IMR-90 (cell line): ENCODE measurements around the gene FAM32A. TPM values are rescaled to one million over a fixed set of nuclear protein-coding genes. Genes with fewer than 3 reads are reported as not detected.

Experiments
- ATAC-seq: fragments of 200-7000 bp; cut with Tn5 transposase; 2 replicates; pipeline ENCODE4 v1.9.1; 2020; ENCODE audit warnings: low read depth, mild to moderate bottlenecking, moderate library complexity
- BruUV-seq: library from RNA; stranded (reverse); fragments of 400-500 nt; replicated peaks from 2 replicates; lab custom pipeline; 2021; lab: Mats Ljungman, UMichigan
- CTCF ChIA-PET: fragments of 300-600 bp; formaldehyde crosslinking; extraction: SDS; loops from one replicate; lab custom pipeline; 2021; ENCODE audit warnings: antibody characterized with exemption; lab: Yijun Ruan, JAX
- POLR2A ChIA-PET: fragments of 300-600 bp; sonication (Branson Sonifier 250); formaldehyde crosslinking; loops from one replicate; lab custom pipeline; 2022; ENCODE audit warnings: antibody characterized with exemption; ENCODE audit not compliant: unreplicated experiment; lab: Charles Lee
- DNase-seq: peaks from one replicate; pipeline ENCODE4 v3.0.0; 2013
- H2AFZ ChIP-seq: replicated peaks from 2 replicates; pipeline ENCODE3; 2013; ENCODE audit warnings: low read length, mild to moderate bottlenecking; ENCODE audit not compliant: poor library complexity
- H2AK5ac ChIP-seq: 2 replicates; pipeline ENCODE4 v1.6.1; 2013; ENCODE audit warnings: low read depth, low read length, inconsistent platforms
- H2AK9ac ChIP-seq: replicated peaks from 2 replicates; pipeline ENCODE3; 2013; ENCODE audit warnings: mild to moderate bottlenecking, low read depth, low read length, moderate library complexity; ENCODE audit not compliant: poor library complexity
- H2BK120ac ChIP-seq: 2 replicates; pipeline ENCODE4 v1.6.1; 2013; ENCODE audit warnings: low read depth, low read length, inconsistent platforms
- H2BK15ac ChIP-seq: 3 replicates; pipeline ENCODE4 v1.6.1; 2013; ENCODE audit warnings: low read depth, low read length, inconsistent platforms
- H2BK20ac ChIP-seq: 2 replicates; pipeline ENCODE4 v1.6.1; 2013; ENCODE audit warnings: low read depth, mild to moderate bottlenecking, inconsistent platforms, low read length, moderate library complexity
- H2BK5ac ChIP-seq: 2 replicates; pipeline ENCODE4 v1.6.1; 2013; ENCODE audit warnings: mild to moderate bottlenecking, low read depth, low read length, inconsistent platforms; ENCODE audit not compliant: poor library complexity, severe bottlenecking
- H3K14ac ChIP-seq: replicated peaks from 2 replicates; pipeline ENCODE4 v1.6.1; 2013; ENCODE audit warnings: low read depth, low read length, inconsistent platforms
- H3K18ac ChIP-seq: 2 replicates; pipeline ENCODE4 v1.6.1; 2013; ENCODE audit warnings: low read depth, low read length, control low read depth
- H3K23ac ChIP-seq: 2 replicates; pipeline ENCODE4 v1.6.1; 2013; ENCODE audit warnings: low read depth, low read length, inconsistent platforms
- H3K27ac ChIP-seq: 2 replicates; pipeline ENCODE4 v1.5.1; 2013; ENCODE audit warnings: mild to moderate bottlenecking, control low read depth, low read length; ENCODE audit not compliant: insufficient read depth
- H3K27me3 ChIP-seq: 2 replicates; pipeline ENCODE4 v1.6.1; 2013; ENCODE audit warnings: low read length; ENCODE audit not compliant: control insufficient read depth, insufficient read depth
- H3K36me3 ChIP-seq: 2 replicates; pipeline ENCODE4 v1.6.1; 2013; ENCODE audit warnings: low read length, mixed read lengths; ENCODE audit not compliant: control insufficient read depth, insufficient read depth
- H3K4ac ChIP-seq: 2 replicates; pipeline ENCODE4 v1.6.1; 2013; ENCODE audit warnings: low read depth, low read length, inconsistent platforms
- H3K4me1 ChIP-seq: 2 replicates; pipeline ENCODE4 v1.6.1; 2013; ENCODE audit warnings: low read length, mixed read lengths; ENCODE audit not compliant: control insufficient read depth, insufficient read depth
- H3K4me2 ChIP-seq: 2 replicates; pipeline ENCODE4 v1.6.1; 2013; ENCODE audit warnings: low read depth, mild to moderate bottlenecking, control low read depth, low read length, moderate library complexity
- H3K4me3 ChIP-seq: 2 replicates; pipeline ENCODE4 v1.5.1; 2013; ENCODE audit warnings: low read depth, mild to moderate bottlenecking, control low read depth, low read length, moderate library complexity; ENCODE audit not compliant: insufficient read depth
- H3K56ac ChIP-seq: 2 replicates; pipeline ENCODE4 v1.6.1; 2013; ENCODE audit warnings: low read length, inconsistent platforms; ENCODE audit not compliant: insufficient read depth; ENCODE audit errors: extremely low read depth
- H3K79me1 ChIP-seq, 2 experiments: 2 replicates each; pipeline ENCODE4 v1.6.1; 2013; ENCODE audit warnings: low read length in 2 of 2, inconsistent platforms in 1 of 2, low read depth in 1 of 2
- H3K9ac ChIP-seq: 2 replicates; pipeline ENCODE4 v1.6.1; 2013; ENCODE audit warnings: low read depth, low read length, control low read depth
- H3K9me1 ChIP-seq: 2 replicates; pipeline ENCODE4 v1.6.1; 2013; ENCODE audit warnings: low read length, inconsistent platforms; ENCODE audit not compliant: insufficient read depth
- H3K9me3 ChIP-seq: 2 replicates; pipeline ENCODE4 v1.6.1; 2013; ENCODE audit warnings: low read length; ENCODE audit not compliant: control insufficient read depth, insufficient read depth
- H4K20me1 ChIP-seq: 2 replicates; pipeline ENCODE4 v1.6.1; 2013; ENCODE audit warnings: low read length, inconsistent platforms; ENCODE audit not compliant: insufficient read depth
- H4K5ac ChIP-seq: 2 replicates; pipeline ENCODE4 v1.6.1; 2013; ENCODE audit warnings: mild to moderate bottlenecking, low read depth, low read length, control low read depth
- H4K8ac ChIP-seq, 2 experiments: 2 replicates each; pipeline ENCODE4 v1.6.1; 2013; ENCODE audit warnings: low read depth in 2 of 2, low read length in 2 of 2, control low read depth in 1 of 2, inconsistent platforms in 1 of 2
- H4K91ac ChIP-seq: 2 replicates; pipeline ENCODE4 v1.6.1; 2013; ENCODE audit warnings: low read depth, low read length, inconsistent platforms; ENCODE audit not compliant: insufficient read depth
- CEBPB ChIP-seq: IDR thresholded peaks from 2 replicates; pipeline ENCODE4 v1.6.1; 2012; ENCODE audit warnings: low read depth, low read length, improper control_type of control experiment
- CHD1 ChIP-seq: IDR thresholded peaks from 2 replicates; pipeline ENCODE4 v1.6.1; 2012; ENCODE audit warnings: low read depth, low read length, improper control_type of control experiment
- FOS ChIP-seq: fragments of 150-350 bp; IDR thresholded peaks from 2 replicates; pipeline ENCODE4 v1.6.1; 2016; ENCODE audit warnings: low read depth, low read length
- MAZ ChIP-seq: IDR thresholded peaks from 2 replicates; pipeline ENCODE4 v1.6.1; 2012; ENCODE audit warnings: low read depth, mild to moderate bottlenecking, low read length, improper control_type of control experiment, moderate library complexity, borderline replicate concordance
- MXI1 ChIP-seq: IDR thresholded peaks from 2 replicates; pipeline ENCODE4 v1.6.1; 2012; ENCODE audit warnings: low read depth, mild to moderate bottlenecking, low read length, moderate library complexity, borderline replicate concordance
- RAD21 ChIP-seq: IDR thresholded peaks from 2 replicates; pipeline ENCODE4 v1.6.1; 2012; ENCODE audit warnings: low read length, improper control_type of control experiment
- RCOR1 ChIP-seq: IDR thresholded peaks from 2 replicates; pipeline ENCODE4 v1.6.1; 2012; ENCODE audit warnings: mild to moderate bottlenecking, low read length, improper control_type of control experiment; ENCODE audit not compliant: insufficient replicate concordance
- RFX5 ChIP-seq: IDR thresholded peaks from 2 replicates; pipeline ENCODE4 v1.8.0; 2012; ENCODE audit warnings: low read depth, mild to moderate bottlenecking, low read length, moderate library complexity
- WGBS, 2 experiments: methylation state at CpG; one replicate each; pipeline versions ENCODE4 v1.1.5 to v1.1.7; 2013; ENCODE audit warnings: missing lambda C conversion rate in 2 of 2; ENCODE audit not compliant: insufficient read length in 1 of 2; ENCODE audit errors: extremely low coverage in 2 of 2; 5-methylcytosine and 5-hydroxymethylcytosine counted together
- dilution Hi-C: fragments of 300-500 bp; cut with HindIII; formaldehyde crosslinking; loops from one replicate; pipeline ENCODE4 v1.14.3; 2018; ENCODE audit warnings: low sequenced_read_pairs; ENCODE audit not compliant: unreplicated experiment
- in situ Hi-C: fragments of 300-500 bp; cut with MboI; formaldehyde crosslinking; loops from 3 replicates; pipeline ENCODE4 v1.14.3; 2019; ENCODE audit warnings: low sequenced_read_pairs, inconsistent platforms, mixed read lengths
- intact Hi-C: fragments of 100-400 bp; cut with micrococcal nuclease; formaldehyde crosslinking; loops from 2 replicates; pipeline ENCODE4 v1.10.0; 2022
- polyA plus RNA-seq, 3 experiments: library from polyadenylated mRNA; depleted of rRNA; stranded (reverse); fragments of >200 nt; gene quantifications; 2 replicates each; pipeline ENCODE4 v1.2.3, GENCODE V29; 2012; ENCODE audit warnings: low replicate concordance in 1 of 3
- total RNA-seq: library from RNA; depleted of rRNA; stranded (reverse); fragments of >200 nt; gene quantifications from 2 replicates; pipeline ENCODE4 v1.2.3, GENCODE V29; 2012
- TF ChIP-seq, protein P1 (sequence below): fragments of 150-350 bp; IDR thresholded peaks from 2 replicates; pipeline ENCODE4 v1.6.1; 2017; ENCODE audit warnings: mild to moderate bottlenecking, antibody characterized with exemption, low read length, low read depth

Gene FAM32A
- total and polyA plus RNA-seq, 2 of the 4 experiments (the other 2 are of a cell fraction), result 99.5 to 130 TPM

DNA sequence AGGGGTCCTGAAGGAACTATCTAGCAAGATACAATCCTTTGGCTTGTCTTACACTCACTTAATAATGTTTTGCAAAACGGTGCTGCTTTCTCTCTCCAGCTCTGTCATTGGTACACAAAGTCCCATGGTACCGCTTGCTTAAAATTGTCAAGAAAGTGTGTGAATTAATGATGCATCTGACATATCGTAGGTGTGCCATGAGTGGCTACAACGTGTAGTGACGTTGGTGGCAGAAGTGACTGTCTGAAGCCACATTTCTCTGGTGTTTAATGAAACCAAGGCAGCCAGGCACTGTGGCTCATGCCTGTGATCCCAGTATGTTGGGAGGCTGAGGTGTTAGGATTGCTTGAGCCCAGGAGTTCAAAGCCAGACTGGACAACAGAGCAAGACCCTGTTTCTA, 39.1 kb upstream of the FAM32A start:
- no peak for DNase-seq
- H2BK20ac ChIP-seq, result no peak overlapping the region
- H3K56ac ChIP-seq, result no peak overlapping the region
- no peak overlapping the region for H3K4ac ChIP-seq
- dilution Hi-C loops (no loop called here), intact Hi-C loops (loop anchor here (5.0 kb wide), 1 partner anchor 34 kb away; the partner anchor contains the start of gene RAB8A), in situ Hi-C loops (no loop called here)
- no peaks in the 10 kb centered on the region for H3K9me3 ChIP-seq
- H3K27ac ChIP-seq, result no peak overlapping the region
- no peak overlapping the region for H4K8ac ChIP-seq
- CTCF ChIA-PET, result no interaction called here
- no peaks in the 10 kb centered on the region for H4K20me1 ChIP-seq
- H3K9me1 ChIP-seq, result peaks cover 11% of the 10 kb centered on the region; the same call in 1 of the 2 replicates
- H3K18ac ChIP-seq, result no peak overlapping the region
- TF ChIP-seq FOS (no peak), RFX5 (no peak), CHD1 (no peak), MXI1 (no peak), RAD21 (no peak), MAZ (no peak), CEBPB (no peak), RCOR1 (no peak)
- TF ChIP-seq, protein P1, sequence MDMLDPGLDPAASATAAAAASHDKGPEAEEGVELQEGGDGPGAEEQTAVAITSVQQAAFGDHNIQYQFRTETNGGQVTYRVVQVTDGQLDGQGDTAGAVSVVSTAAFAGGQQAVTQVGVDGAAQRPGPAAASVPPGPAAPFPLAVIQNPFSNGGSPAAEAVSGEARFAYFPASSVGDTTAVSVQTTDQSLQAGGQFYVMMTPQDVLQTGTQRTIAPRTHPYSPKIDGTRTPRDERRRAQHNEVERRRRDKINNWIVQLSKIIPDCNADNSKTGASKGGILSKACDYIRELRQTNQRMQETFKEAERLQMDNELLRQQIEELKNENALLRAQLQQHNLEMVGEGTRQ, result no peak
- no peak overlapping the region for H4K5ac ChIP-seq
- H2AFZ ChIP-seq, result no peak overlapping the region
- no peak overlapping the region for H2AK9ac ChIP-seq
- H4K91ac ChIP-seq, result no peak overlapping the region
- H3K27me3 ChIP-seq, result no peaks in the 10 kb centered on the region; the same call in 1 of the 2 replicates
- no peak overlapping the region for H2AK5ac ChIP-seq
- H3K79me1 ChIP-seq, result no peaks in the 10 kb centered on the region
- no TSS peak for BruUV-seq
- ATAC-seq, result no peak
- no peak overlapping the region for H2BK5ac ChIP-seq
- POLR2A ChIA-PET, result no interaction called here
- H3K14ac ChIP-seq, result no peak overlapping the region
- H2BK120ac ChIP-seq, result no peak overlapping the region
- H3K23ac ChIP-seq, result no peak overlapping the region
- H3K9ac ChIP-seq, result no peak overlapping the region
- peaks cover 6% of the 10 kb centered on the region for H3K4me1 ChIP-seq
- WGBS, 2 experiments, result no CpG with 5 or more reads among the region's 5 CpGs
- H2BK15ac ChIP-seq, result no peak overlapping the region
- no peak overlapping the region for H3K4me3 ChIP-seq
- H3K4me2 ChIP-seq, result no peak overlapping the region
- H3K36me3 ChIP-seq, result no peaks in the 10 kb centered on the region
